ENCODE measurements around the gene SELENOI.
"Not testable (repeated sequence)": the region's sequence is repeated elsewhere in the genome, so short reads cannot be mapped to it uniquely, and the experiment has no call there.

SELENOI gene

DNA sequence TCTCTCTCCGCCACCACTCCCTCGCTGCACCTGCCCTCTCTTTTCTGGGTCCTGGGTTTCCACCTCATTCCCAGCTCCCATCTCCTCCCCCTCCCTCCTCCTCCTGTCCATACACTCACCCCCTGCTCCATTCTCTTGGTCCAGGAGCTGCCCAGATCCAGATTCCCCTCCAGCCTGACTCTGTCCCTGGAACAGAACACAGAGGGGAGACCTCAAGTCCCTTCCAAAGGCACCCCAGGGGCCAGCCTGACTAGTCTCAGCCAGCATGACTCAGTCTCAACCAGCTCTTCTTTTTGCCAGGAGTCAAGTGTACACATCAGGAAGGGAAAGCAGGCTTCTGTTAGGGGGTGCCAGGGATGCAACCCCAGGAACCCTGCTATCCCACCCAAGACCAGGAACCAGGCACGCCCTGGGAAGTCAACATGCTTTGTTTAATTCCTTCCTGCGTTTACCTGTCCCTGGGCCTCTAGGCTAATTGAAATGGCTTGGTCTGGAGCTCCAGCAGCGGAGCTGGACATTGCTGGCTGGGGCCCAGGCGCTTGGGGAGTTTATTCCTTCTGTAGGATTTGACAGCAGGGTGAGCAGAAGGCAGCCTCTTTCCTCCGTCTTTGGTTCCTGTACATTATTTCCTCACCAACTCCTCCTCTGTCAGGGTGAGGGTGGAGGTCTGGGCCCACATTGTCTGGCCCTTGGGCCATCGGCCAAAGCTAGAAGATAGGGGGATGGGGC, 28.4 kb upstream of the SELENOI start:
- H3K9me3 Mint-ChIP-seq, result no peaks in the 10 kb centered on the region
- H3K27ac Mint-ChIP-seq, result no peak overlapping the region
- peaks cover 6% of the 10 kb centered on the region for H3K4me1 Mint-ChIP-seq
- no peaks in the 10 kb centered on the region for H3K27me3 Mint-ChIP-seq
- no peaks in the 10 kb centered on the region for H3K36me3 Mint-ChIP-seq
- no peak for ATAC-seq
- H3K4me3 Mint-ChIP-seq, result no peak overlapping the region

DNA sequence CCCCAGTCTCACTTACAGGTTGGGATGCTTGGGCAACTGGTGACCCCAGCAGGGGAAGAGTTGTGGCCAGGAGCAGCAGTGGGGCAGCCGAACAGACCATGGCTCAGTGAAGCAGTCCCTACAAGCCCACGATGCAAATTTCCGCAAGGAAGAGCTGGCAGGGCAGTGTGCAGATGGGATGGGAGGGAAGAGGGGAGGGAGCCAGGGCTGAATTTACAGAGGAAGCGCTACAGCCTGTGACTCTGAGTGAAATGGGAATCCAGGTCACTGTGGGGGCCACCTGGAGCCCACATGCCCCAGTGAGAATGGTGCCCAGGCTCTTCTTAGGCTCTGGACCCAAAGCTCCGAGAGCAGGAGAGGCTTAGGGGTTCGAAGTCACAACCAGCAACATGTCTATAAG, 27.0 kb upstream of the SELENOI start:
- Mint-ChIP-seq H3K27me3 (no peaks in the 10 kb centered on the region), H3K4me3 (no peak overlapping the region), H3K9me3 (no peaks in the 10 kb centered on the region), H3K27ac (no peak overlapping the region), H3K36me3 (no peaks in the 10 kb centered on the region), H3K4me1 (peaks cover 6% of the 10 kb centered on the region)
- ATAC-seq, result no peak

DNA sequence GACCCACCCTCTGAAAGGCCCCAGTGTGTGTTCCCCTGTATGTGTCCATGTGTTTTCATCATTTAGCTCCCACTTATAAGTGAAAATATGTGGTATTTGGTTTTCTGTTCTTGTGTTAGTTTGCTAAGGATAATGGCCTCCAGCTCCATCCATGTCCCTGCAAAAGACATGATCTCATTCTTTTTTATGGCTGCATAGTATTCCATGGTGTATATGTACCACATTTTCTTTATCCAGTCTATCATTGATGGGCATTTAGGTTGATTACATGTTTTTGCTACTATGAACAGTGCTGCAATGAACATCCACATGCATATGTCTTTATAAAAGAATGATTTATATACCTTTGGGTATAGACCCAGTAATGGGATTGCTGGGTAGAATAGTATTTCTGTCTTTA, 21.5 kb upstream of the SELENOI start:
- not testable (repeated sequence) for H3K27me3 Mint-ChIP-seq, H3K4me3 Mint-ChIP-seq, H3K4me1 Mint-ChIP-seq, ATAC-seq, H3K27ac Mint-ChIP-seq, H3K36me3 Mint-ChIP-seq, H3K9me3 Mint-ChIP-seq

DNA sequence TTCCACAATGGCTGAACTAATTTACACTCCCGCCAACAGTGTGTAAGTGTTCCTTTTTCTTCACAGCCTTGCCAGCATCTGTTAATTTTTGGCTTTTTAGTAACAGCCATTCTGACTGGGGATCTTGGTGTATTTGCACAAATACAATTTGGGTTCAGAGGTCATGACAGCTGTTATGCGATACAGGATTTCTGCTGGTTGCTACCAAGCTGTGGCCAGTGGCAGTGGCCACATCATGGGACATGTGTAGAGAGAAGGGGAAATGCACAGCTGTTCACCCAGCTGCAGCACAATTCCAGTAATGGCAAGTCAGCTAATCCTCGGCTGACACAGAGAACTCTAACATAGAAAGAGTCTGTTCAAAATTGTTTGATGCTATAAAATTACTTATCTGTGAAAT, 21.0 kb upstream of the SELENOI start:
- no peak for ATAC-seq

DNA sequence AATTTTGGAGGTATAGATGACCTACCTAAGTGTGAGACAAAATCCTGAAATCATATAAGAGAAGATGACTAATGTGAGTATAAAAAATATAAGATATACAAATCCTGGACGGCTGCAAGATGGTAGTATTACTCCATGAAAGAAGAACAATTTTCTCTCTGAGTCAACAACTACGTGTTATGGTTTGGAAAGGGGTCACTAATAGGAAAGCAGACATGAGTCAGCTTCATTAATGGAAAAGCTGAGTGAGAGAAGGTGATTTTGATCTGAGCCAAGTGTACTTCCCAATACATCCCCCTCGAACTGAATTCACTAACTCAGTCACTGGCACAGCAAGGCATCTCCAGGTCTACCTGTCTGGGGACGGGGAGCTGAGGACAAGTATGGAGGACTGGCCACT, 20.1 kb upstream of the SELENOI start:
- no peak for ATAC-seq

More for the DNA sequence above, 21.0 kb upstream of the SELENOI start:
- peaks cover 3% of the 10 kb centered on the region for H3K4me1 Mint-ChIP-seq
- no peaks in the 10 kb centered on the region for H3K27me3 Mint-ChIP-seq
- no peak overlapping the region for H3K27ac Mint-ChIP-seq
- H3K9me3 Mint-ChIP-seq, result no peaks in the 10 kb centered on the region
- no peak overlapping the region for H3K4me3 Mint-ChIP-seq
- no peaks in the 10 kb centered on the region for H3K36me3 Mint-ChIP-seq

DNA sequence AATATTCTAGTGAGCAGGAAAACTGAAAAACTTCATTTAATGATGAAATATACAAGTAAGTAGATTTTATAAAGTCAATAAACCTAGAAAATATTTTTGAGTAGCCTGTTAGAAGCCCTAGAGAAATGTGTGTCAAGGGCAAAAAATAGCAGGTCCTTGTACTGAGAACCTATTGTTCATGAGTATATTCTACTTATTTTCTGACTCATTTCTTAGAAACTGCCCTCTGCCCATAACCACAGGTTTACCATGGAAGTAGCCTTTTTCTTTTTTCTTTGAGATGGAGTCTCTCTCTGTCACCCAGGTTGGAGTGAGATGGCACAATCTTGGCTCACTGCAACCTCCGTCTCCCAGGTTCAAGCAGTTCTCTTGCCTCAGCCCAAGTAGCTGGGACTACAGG, 19.4 kb upstream of the SELENOI start:
- H3K27me3 Mint-ChIP-seq, result no peaks in the 10 kb centered on the region
- peaks cover 9% of the 10 kb centered on the region for H3K4me1 Mint-ChIP-seq
- H3K4me3 Mint-ChIP-seq, result no peak overlapping the region
- ATAC-seq, result no peak
- no peaks in the 10 kb centered on the region for H3K36me3 Mint-ChIP-seq
- H3K27ac Mint-ChIP-seq, result no peak overlapping the region
- no peaks in the 10 kb centered on the region for H3K9me3 Mint-ChIP-seq

More for the DNA sequence above, 20.1 kb upstream of the SELENOI start:
- Mint-ChIP-seq H3K9me3 (no peaks in the 10 kb centered on the region), H3K4me3 (no peak overlapping the region), H3K27ac (no peak overlapping the region), H3K27me3 (no peaks in the 10 kb centered on the region), H3K4me1 (peaks cover 9% of the 10 kb centered on the region), H3K36me3 (no peaks in the 10 kb centered on the region)

DNA sequence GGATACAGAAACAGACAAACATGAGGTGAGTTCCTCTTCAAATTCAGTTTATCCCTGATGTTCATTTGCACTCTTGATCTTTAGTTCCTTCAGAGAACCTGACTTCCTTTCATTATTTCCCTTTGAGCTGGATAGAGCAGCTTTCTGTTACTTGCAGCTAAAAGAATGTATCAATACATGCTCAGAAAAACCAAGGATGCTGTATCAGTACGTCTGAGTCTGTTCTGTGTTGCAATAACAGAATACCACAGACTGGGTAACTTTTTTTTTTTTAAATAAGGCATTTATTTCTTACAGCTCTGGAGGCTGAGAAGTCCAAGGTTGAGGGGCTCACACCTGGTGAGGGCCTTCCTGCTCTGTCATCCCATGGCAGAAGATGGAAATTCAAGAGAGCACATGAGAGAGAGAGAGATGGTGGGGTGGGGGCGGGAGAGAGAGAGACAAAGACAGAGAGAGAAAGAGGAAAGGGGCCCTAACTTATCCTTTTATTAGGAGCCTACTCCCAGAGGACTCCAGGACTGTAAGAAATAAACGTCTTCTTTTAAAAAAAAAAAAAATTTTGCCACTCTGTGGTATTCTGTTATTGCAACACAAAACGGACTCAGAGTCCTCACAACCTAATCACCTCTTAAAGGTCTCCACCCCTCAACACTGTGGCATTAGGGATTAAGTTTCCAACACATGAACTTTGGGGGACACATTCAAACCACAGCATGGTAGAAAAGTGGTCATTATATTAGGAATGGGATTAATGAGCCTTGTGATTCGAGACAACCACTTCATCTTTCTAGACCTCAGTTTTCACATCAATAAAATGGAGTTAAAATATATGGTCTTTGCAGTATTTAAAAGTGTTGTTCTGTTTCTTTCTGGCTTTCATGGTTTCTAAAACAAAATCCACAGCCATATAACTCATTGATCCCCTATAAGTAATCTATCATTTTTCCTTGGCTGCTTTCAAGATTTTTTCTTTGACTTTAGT, 18.4 kb upstream of the SELENOI start:
- Mint-ChIP-seq H3K36me3 (no peaks in the 10 kb centered on the region), H3K27me3 (no peaks in the 10 kb centered on the region), H3K27ac (no peak overlapping the region), H3K9me3 (no peaks in the 10 kb centered on the region), H3K4me1 (peaks cover 9% of the 10 kb centered on the region), H3K4me3 (no peak overlapping the region)
- no peak for ATAC-seq

DNA sequence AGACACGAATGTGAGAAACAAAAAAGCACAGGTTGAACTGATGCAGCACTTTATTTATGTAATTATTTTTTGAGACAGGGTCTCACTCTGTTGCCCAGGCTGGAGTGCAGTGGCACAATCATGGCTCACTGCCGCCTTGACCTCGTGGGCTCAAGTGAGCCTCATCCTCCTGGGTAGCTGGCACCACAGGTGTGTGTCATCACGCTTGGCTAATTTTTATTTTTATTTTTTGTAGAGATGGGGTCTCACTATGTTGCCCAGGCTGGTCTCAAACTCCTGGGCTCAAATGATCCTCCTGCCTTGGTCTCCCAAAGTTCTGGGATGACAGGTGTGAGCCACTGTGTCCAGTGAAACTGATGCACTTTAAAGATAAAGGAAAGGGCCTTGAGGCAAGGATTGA, 16.9 kb upstream of the SELENOI start:
- not testable (repeated sequence) for ATAC-seq, H3K36me3 Mint-ChIP-seq, H3K27ac Mint-ChIP-seq, H3K4me1 Mint-ChIP-seq, H3K9me3 Mint-ChIP-seq, H3K27me3 Mint-ChIP-seq, H3K4me3 Mint-ChIP-seq

DNA sequence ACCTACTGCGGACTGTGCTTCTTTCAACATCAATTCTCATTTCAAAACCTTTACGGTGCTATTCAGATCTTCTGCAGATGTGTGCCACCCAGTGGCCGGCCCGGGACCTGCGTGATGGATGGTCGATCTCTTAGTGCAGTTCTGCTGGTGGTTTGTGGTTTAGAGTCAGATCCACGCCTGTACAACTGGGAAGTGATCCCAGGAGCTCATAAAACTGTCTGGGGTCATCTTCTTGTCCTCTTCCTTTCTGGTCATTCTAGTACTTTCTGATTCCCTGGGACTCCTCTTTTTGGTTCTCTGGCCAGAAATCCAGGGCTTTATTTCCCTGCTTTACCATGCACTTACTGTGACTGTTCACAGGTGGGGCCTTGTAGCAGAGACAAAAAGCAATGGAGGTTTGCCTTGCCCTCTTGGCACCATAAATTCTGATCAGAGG, 15.8 kb upstream of the SELENOI start:
- ATAC-seq, result peak; percentile 90
- Mint-ChIP-seq H3K4me1 (peaks cover 9% of the 10 kb centered on the region), H3K36me3 (no peaks in the 10 kb centered on the region), H3K27ac (no peak overlapping the region), H3K27me3 (no peaks in the 10 kb centered on the region), H3K4me3 (no peak overlapping the region), H3K9me3 (no peaks in the 10 kb centered on the region)

DNA sequence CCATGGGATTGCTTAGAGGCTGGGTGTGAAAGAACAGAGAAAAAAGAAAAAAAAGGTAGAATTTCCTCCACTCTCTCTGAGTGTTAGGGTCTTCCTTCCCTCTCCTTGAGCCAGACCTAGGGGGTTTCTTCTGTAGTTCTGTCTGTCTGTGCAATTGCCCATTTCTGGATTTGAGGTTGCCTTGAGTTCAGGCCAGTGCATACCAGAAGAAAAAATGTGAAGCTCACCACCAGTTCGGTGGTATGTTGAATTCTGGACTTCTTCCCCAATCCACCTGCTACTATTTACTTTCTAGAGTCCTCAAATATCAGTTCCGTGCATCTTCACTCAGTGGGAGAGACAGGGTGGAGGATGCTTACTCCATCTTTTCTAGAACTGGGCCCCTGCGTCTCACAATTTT, 15.3 kb upstream of the SELENOI start:
- peaks cover 9% of the 10 kb centered on the region for H3K4me1 Mint-ChIP-seq
- H3K36me3 Mint-ChIP-seq, result no peaks in the 10 kb centered on the region
- H3K9me3 Mint-ChIP-seq, result no peaks in the 10 kb centered on the region
- no peak overlapping the region for H3K4me3 Mint-ChIP-seq
- H3K27ac Mint-ChIP-seq, result no peak overlapping the region
- ATAC-seq, result no peak
- no peaks in the 10 kb centered on the region for H3K27me3 Mint-ChIP-seq

DNA sequence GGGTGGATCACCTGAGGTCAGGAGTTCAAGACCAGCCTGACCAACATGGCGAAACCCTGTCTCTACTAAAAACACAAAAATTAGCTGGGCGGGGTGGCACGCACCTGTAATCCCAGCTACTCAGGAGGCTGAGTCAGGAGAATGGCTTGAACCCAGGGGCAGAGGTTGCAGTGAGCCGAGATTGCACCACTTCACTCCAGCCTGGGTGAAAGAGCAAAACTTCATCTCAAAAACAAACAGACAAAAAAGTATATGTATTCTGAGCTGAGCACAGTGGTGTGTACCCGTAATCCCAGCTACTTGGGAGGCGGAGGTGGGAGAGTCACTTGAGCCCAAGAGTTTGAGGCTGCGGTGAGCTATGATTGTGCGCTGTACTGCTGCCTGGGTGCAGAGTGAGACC, 14.6 kb upstream of the SELENOI start:
- not testable (repeated sequence) for H3K4me1 Mint-ChIP-seq, ATAC-seq, H3K9me3 Mint-ChIP-seq, H3K36me3 Mint-ChIP-seq, H3K27me3 Mint-ChIP-seq, H3K4me3 Mint-ChIP-seq, H3K27ac Mint-ChIP-seq

DNA sequence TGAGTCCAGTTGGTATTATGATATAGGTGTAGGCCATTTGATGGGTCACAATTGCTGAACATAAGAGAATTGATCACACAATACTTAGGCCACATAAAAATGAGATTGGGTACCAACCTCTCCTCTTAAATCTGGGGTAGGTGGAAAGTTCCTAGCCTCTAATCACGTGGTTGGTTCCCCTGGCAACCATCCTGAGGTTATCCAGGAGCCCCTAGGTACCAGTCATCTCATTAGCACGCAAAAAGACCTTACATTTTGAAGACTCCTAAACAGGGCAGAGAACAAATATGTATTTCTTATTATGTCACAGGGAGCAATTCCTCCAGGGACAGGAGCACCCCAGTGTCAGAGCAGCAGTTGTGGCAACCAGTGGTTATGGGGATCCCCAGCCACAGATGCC, 12.7 kb upstream of the SELENOI start:
- no peaks in the 10 kb centered on the region for H3K27me3 Mint-ChIP-seq
- ATAC-seq, result no peak
- H3K9me3 Mint-ChIP-seq, result no peaks in the 10 kb centered on the region
- no peak overlapping the region for H3K4me3 Mint-ChIP-seq
- peaks cover 9% of the 10 kb centered on the region for H3K4me1 Mint-ChIP-seq
- no peaks in the 10 kb centered on the region for H3K36me3 Mint-ChIP-seq
- H3K27ac Mint-ChIP-seq, result no peak overlapping the region

DNA sequence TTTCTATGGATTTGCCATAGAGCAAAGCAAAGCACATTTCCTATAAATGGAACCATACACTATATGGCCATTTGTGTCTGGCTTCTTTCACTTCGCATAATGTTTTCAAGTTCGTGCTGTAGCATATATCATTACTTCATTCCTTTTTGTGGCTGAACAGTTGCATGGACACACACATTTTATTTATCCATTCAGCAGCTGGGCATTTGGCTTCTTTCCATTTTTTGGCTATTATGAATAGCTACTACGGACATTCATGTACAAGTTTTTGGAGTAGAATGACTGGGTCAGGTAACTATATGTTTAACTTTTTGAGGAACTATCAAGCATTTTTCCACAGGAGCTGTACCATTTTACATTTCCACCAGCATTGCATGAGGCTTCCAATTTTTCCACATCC, 10.7 kb upstream of the SELENOI start:
- Mint-ChIP-seq H3K36me3 (no peaks in the 10 kb centered on the region), H3K4me3 (no peak overlapping the region), H3K27ac (no peak overlapping the region), H3K9me3 (no peaks in the 10 kb centered on the region), H3K27me3 (no peaks in the 10 kb centered on the region), H3K4me1 (peaks cover 2% of the 10 kb centered on the region)
- ATAC-seq, result no peak

DNA sequence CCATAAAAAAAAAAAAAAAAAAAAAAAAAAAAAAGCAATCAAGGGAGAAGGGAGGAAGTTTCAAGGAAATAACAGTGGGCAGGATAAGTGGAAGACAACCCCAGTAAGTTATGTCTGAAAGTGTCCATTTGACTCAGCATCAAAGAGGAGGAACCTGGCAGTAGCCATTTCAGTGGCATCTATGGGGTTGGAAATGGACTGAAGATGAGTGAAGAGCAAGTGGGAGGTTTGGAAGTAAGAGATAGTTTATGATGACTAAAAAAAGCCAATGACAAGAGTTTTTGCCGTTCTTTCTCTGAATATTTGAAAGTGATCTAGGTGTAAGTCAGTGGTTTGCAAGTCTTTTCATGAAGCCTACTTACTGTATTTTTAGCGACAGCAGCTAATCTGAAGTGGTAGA, 9.2 kb upstream of the SELENOI start:
- no peaks in the 10 kb centered on the region for H3K4me1 Mint-ChIP-seq
- no peak for ATAC-seq
- no peak overlapping the region for H3K27ac Mint-ChIP-seq
- H3K27me3 Mint-ChIP-seq, result no peaks in the 10 kb centered on the region
- no peak overlapping the region for H3K4me3 Mint-ChIP-seq
- H3K9me3 Mint-ChIP-seq, result no peaks in the 10 kb centered on the region
- H3K36me3 Mint-ChIP-seq, result no peaks in the 10 kb centered on the region

DNA sequence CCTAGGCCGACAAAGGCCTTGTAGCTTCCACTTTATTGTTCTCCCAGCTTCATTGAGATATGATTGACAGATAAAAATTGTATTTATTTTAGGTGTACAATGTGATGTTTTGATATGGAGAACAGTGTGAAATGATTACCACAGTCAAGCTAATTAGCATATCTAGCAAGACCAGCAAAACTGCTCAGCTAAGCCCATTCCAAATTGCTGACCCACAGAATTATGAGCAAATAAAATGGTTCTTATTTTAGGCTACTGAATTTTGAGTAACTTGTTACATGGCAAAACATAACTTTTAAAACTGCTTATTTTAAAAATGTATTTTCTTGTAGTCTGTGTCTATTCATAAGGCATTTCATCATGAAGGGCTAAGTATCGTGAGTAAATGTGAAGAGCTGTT, 8.6 kb upstream of the SELENOI start:
- Mint-ChIP-seq H3K4me1 (no peaks in the 10 kb centered on the region), H3K27me3 (no peaks in the 10 kb centered on the region), H3K36me3 (no peaks in the 10 kb centered on the region), H3K27ac (no peak overlapping the region), H3K9me3 (no peaks in the 10 kb centered on the region), H3K4me3 (no peak overlapping the region)
- no peak for ATAC-seq

DNA sequence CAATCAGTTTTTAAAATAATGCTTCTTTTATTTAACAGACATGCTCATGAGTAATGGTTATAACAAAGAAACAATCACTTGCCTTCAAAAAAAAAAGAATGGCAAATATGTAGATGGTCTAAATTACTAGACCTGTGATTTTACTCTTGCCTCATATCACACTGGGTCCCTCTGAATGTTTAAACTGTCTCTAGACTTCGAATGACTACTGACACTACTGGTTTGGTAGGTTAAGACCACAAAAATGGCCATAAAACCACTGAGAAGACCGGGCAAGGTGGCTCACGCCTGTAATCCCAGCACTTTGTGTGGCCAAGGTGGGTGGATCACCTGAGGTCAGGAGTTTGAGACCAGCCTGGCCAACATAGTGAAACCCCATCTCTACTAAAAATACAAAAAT, 5.1 kb upstream of the SELENOI start:
- Mint-ChIP-seq H3K4me1 (peaks cover 8% of the 10 kb centered on the region), H3K4me3 (no peak overlapping the region), H3K27ac (no peak overlapping the region), H3K36me3 (no peaks in the 10 kb centered on the region), H3K9me3 (no peaks in the 10 kb centered on the region), H3K27me3 (no peaks in the 10 kb centered on the region)
- no peak for ATAC-seq
